GOT3 (cell line): Measurements from ENCODE around the gene ADAM19.

Source experiments
- DNase-seq: peaks from one replicate; lab custom pipeline; 2025; ENCODE audit warnings: mixed read lengths; lab: John Stamatoyannopoulos, UW

Gene ADAM19

GRCh38 chr5:157596487-157596886 is 20.9 kb upstream of the ADAM19 start:
- no peak for DNase-seq

DNA sequence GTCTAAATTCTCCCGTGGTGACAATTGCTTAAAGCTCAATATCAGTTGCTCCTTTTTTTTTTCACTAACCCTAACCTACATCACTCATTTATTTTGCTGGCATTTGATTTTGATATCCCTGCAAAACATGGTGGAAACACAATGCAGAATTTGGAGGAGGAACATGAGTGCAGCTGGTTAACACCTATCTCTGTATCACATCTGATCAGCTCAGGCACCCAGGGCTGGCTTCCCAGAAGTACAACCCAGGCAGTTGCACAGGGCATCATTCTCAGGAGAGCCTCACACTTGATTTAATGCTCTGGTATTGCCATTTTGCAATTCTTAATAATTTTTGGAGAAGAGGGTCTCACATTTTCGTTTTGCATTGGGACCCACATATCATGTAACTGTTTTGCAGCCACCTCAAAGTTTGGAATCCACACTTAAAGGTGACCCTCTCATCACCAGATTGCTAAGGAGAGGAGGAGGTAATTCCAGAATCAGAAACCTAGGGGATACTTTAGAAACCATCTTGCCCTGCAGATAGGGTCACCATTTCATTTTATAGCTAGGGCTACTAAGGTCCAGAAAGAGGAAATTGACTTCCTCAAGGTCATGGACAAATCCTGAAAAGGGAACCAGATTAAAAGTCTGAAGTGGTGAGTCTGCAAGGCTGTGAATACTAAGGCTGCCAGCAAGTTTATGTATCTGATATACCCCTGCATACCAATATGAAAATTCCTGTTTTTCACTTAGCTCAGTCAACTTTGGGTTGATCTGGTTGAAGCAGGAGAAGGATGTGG is 19.3 kb upstream of the ADAM19 start:
- DNase-seq = no peak

- DNase-seq = no peak
These were observed 18.7 kb upstream of the ADAM19 start for GRCh38 chr5:157594257-157594656.

- DNase-seq = no peak
These were observed 17.6 kb upstream of the ADAM19 start for GRCh38 chr5:157593052-157593757.

DNA sequence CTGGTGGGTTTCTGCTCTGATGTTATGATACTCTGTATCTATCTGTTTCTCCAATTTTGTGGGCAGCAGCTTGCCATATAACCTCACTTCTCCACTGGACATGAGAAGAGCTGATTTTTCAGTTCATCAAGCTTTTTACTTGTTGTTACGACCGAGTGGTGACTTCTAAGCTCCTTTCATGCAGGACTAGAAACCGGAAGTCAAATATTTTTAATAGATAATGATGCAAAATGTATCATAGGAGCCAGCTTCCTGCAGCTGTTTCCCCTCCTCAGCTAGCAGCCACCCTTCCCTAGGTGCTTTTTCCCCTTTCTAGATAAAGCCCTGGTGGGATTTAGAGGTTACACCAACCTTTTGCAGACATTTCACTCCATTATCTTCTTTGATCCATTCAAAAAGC is 17.0 kb upstream of the ADAM19 start:
- DNase-seq = no peak

DNA sequence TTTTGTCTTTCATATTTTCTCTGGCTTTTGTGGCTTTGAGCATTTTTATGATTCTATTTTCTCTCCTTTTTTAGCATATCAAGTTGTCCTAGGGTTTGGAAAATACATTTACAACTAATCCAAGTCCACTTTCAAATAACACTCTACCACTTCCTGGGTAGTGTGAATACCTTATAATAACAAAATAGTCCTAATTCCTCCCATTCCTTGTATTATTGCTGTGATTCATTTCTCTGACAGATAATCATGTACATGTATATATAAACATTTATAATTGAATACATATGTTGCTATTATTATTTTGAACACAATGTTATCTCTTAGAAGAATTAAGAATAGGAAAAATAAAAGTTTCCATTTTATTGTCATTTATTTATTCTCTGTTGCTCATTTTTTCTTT is 14.9 kb upstream of the ADAM19 start:
- no peak for DNase-seq

- DNase-seq = no peak
These were observed 9.1 kb upstream of the ADAM19 start for GRCh38 chr5:157584628-157585027.

DNA sequence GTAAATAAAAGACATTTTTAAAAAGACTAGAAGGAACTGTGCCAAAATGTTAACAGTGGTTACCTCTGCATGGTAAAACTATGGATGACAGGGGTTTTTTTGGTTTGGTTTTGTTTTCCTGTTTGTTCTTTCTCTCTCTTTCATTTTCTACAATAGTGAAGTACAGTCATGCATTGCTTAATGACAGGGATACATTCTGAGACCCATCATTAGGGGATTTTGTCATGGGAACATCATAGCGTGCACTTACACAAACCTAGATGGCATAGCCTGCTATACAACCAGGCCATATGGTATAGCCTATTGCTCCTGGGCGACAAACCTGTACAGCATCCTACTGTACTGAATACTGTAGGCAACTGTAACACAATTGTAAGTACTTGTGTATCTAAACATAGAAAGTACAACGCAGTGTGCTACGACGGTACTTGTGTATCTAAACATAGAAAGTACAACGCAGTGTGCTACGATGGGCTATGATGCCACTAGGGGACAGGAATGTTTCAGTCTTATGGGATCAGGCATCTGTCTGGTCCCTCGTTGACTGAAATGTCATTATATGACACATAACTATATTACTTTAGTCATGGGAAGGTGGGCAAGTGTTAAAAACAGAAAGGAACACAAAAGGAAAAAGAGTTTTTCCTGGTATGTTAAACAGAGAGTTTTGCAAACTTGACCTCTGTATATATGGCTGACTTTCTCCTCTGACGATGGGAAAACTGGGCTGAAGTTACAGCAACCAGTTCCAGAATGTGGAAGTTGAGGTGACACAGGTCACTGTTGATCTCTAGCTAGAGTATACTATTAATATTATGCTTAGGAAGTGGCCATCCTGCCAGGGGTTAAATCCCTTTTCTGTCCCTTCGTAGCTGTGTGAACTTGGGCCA is 7.4 kb upstream of the ADAM19 start:
- no peak for DNase-seq

GRCh38 chr5:157581901-157582300 is 6.3 kb upstream of the ADAM19 start:
- no peak for DNase-seq

DNA sequence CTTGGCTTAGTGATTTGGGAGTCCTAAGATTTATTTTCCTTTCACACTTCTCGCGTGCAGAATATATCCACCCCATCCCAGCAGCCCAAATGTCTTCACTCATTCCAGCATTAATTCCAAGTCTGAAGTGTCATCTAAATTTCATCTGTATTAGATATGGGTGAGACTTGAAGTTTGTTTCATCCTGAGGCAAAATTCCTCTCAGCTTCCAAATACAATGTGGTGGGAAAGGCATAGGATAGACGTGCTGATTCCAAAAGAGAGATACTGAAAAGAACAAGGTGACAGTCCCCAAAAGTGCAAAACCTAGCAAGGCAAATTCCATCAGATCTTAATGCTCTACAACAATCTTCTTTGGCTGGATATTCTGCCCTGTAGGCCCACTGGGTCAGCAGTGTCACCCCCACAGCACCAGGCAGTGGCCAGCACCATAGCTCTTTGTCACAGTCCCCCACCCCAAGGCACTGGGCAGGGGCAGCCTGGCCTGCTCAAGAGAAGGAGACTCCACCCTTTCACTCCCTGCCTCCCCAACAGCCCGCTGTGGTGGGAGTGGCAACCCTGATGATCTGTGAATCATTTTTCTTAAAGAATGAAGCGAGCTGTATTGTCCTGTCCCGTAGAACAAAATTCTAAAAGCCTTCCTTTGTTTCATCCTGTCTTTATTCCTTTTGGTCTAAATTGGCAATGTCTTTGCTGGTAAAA is 2.7 kb upstream of the ADAM19 start:
- no peak for DNase-seq

- DNase-seq = no peak
These were observed 1.1 kb upstream of the ADAM19 start for GRCh38 chr5:157576678-157577077.

DNA sequence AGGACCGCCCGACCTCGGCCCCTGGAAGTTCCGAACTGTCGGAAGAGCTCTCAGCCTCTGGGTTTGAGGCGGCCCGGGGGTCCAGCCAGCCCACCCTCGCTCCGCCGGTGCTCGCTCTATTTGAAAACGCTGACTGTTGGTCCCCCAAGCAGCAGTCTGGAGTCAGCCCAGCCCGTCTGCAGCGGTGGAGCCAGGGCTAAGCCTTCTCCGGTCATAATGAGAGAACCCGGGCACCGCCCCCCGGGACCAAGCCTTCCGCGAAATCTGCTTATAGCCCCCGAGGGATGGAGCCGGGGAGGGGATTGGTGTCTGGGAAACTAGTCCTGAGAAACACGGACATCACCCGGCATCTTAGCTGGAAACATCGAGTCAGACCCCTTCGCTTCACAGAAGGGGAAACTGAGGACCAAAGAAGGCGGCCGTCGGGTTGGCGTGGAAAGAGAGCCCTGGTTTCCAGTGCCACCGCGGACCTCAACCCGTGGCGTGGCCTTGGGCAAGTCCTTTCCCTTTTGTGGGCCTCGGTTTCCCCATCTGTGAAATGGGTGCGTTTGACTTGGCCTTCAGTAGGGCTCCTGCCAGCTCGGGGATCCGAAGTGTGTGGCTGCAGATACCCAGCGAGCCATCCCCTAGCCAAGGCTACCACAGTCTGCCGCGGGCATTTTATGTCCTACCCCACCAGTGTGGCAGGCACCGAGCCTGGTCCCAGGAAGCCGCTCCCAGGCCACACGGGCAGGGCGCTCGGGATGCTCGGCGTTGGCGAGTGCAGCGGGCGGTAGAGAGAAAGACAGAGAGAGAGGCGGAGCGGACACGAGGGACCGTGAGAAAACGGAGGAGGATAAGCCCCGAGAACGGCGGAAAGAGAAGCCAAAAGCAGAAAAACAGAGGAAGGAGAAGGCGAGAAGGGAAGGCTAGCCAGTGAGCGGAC is 857 bp downstream of the ADAM19 start:
- DNase-seq = peak; percentile 26

DNA sequence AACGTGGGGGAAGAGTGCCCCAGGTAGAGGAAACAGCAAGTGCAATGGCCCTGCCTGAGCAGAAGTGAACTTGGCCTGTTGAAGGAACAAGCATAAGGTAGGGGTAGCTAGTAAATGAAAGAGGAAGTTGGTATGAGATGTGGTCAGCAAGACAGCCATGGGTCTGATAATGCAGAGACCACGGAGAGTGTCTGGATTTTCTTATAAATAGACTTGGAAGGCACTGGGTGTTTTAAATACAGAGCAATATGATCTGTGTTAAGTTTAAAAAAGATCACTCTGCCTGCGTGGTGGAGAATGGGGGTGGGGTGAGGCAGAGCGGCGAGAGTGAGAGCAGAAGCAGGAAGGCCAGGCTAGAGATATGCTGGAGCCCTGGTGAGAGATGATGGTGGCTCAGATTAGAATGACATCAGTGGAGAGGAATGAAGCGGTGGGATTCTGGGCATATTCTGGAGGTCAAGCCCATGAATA is 4.2 kb downstream of the ADAM19 start:
- DNase-seq = no peak

DNA sequence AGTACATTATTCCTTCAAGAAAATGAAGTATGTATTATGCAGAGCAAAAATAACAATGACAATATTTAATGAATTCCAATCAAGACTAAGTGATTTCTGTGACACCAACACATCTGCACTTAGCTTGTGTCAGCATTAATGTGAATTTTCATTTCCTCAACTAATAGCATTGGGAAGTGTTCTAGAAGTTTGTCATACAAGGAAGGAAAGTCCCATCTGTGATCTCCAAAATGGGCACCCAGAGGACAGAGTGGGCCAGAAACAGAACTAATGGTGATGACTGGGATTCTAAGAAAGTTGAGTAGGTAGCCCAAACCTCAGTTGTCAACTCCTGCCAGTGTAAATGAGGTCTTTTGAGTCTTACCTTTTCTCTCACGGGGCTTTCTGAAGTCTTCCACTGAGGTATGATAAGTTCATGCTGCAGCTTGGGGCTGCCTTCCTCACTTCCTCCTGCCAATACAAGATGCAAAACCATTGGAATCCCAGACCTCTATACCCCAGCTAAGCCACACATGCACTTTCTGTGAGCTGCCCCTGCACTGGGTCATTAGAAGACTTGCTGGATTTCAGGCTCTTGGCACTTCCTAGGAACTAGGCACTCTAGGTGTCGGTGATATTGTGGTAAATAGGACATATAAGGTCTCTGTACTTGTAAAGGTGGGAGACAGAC is 4.9 kb downstream of the ADAM19 start:
- no peak for DNase-seq

DNA sequence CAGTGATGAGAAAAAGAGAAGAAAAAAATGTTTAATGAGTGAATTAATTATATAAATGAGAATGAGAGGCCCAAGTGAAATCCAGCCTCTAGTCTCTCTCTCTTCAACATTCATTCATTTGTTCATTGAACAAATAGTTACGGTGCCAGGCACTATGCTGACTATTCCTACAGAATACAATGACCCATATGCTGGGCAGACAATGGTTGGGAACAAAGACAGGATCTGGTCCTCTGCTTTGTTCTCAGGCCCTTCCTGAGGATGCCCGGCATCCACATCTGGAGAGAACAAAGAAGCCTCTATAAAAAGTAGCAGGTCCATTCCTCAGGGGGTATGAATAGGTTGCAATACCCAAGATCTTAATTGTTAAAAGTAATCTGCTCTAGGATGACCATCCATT is 6.9 kb downstream of the ADAM19 start:
- no peak for DNase-seq

DNA sequence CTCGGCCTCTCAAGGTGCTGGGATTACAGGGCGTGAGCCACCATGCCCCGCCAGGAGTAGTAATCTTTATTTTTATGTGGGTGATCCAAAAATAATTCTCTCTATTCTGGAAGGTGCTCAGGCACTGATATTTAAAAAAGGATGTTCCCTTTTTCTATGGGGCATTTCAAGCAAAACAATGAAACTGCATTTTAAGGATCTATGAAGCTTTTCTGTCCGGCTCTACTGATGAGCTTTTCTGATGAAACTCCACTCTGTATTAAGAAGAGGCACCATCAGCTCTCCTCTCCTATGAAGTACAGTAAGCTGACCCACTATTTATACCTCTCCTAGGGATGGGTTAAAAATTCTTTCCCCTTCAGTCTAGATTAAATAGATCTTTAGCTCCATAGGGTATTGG is 7.4 kb downstream of the ADAM19 start:
- no peak for DNase-seq

DNA sequence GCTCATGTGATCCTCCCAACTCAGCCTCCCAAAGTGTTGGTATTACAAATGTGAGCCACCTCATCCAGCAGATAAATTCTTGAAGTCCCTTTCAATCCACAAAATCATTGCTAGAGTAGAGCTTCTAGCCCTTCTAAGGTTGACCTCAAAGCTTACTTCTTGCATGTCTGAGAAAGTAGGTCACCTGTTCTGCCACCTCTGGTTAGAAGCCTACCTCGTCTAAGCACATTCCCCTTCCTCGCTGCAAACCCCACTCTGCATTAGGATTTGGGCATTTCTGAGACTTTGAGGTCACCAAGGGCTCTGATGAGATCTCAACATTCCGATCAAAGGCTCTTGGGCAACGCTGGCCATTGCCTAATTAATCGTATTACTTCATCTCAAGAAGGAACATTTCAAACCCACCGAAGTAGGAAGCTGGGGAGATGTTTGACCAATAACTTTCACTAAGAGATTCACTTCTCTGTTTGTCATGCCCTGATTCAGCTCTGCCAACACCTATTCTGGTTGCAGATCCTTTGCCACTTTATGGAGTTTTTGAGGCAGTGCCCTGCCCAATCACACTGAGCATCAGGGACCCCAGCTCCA is 8.6 kb downstream of the ADAM19 start:
- DNase-seq = no peak

DNA sequence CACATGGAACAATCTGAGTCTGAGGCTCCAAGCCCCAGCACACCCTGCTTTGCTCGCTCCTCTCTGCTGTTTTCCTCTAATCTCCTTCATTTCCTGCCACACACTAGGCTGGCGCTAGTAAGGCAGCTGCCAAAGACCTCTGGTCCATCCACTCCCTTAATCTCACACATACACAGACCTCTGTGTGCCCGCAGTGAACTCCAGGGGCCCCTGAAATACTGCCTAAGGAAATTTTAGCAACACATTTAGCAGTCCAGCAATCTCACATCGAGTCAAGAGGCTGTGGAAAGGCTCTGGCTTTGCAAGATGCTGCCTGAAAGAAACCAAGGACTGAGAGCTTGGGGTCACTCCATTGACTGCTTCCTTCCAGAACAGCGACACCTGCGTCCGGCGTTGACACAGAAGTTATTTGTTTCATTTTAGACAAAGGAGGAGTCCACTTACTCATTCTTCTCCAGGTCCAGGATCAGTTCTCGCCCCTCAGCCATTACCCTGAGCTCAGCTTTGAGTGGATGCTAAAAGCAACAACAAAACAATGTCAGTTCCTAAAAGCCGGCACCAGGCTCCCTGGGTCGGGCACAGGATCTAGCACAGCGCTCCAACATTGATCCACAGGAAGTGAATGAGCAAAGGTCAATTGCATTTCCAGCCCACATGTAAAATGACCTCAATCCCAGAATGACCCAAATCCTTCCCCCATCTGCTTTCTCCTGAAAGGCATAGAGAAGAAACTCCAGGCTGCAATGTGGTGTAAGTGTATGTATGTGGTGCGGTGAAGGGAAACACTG is 11.5 kb downstream of the ADAM19 start:
- DNase-seq = no peak

- no peak for DNase-seq
These were observed 12.1 kb downstream of the ADAM19 start for GRCh38 chr5:157563373-157563928.
